A549 (cell line): Measurements from ENCODE around the gene ADD3. TPM values are rescaled to one million over a fixed set of nuclear protein-coding genes. Genes with fewer than 3 reads are reported as not detected.
"Not testable (repeated sequence)": the region's sequence is repeated elsewhere in the genome, so short reads cannot be mapped to it uniquely, and the experiment has no call there.

Experiments used
- ATAC-seq, 2 experiments: fragments of 200-7000 bp in 1 of 2; fragments of >200 bp in 1 of 2; cut with Nextera tagmentation in 1 of 2; cut with Tn5 transposase in 1 of 2; 3 replicates each; pipeline versions ENCODE4 v1.8.0 to v1.9.1; 2018 to 2020; ENCODE audit warnings: mild to moderate bottlenecking in 1 of 2, moderate library complexity in 1 of 2
- CTCF ChIA-PET: fragments of 300-600 bp; sonication (Branson Sonifier 250); formaldehyde crosslinking; extraction: SDS; loops from one replicate; lab custom pipeline; 2021; ENCODE audit warnings: antibody characterized with exemption, inconsistent platforms; lab: Yijun Ruan, JAX
- POLR2A ChIA-PET: fragments of 350-600 bp; formaldehyde crosslinking; extraction: SDS; loops from one replicate; lab custom pipeline; 2021; ENCODE audit warnings: antibody characterized with exemption, inconsistent platforms; lab: Yijun Ruan, JAX
- DNase-seq, 2 experiments: peaks; one replicate each; pipeline versions ENCODE4 v3.0.0 to v3.0.0-alpha.2; 2011 to 2016; ENCODE audit warnings: low read depth in 1 of 2, low spot score in 1 of 2
- FAIRE-seq: peaks from 2 replicates; lab custom pipeline; 2011; peaks lifted over from hg19 to GRCh38; lab: Jason Lieb, UNC
- H3K27ac ChIP-seq, 2 experiments: fragments of >200 bp; sonication (Bioruptor Twin); formaldehyde crosslinking; 3 replicates each; pipeline ENCODE4 v1.5.1; 2016 to 2017
- H3K4me1 ChIP-seq: fragments of >200 bp; sonication (Bioruptor Twin); formaldehyde crosslinking; 3 replicates; pipeline ENCODE4 v1.6.1; 2016
- H3K4me2 ChIP-seq: fragments of >200 bp; sonication (Bioruptor Twin); formaldehyde crosslinking; 3 replicates; pipeline ENCODE4 v1.6.1; 2016
- H3K4me3 ChIP-seq: fragments of >200 bp; sonication (Bioruptor Twin); formaldehyde crosslinking; 3 replicates; pipeline ENCODE4 v1.5.1; 2016
- H3K9me3 ChIP-seq: fragments of >200 bp; sonication (Bioruptor Twin); formaldehyde crosslinking; 3 replicates; pipeline ENCODE4 v1.6.1; 2016
- ATOH8 ChIP-seq: fragments of 250-450 bp; sonication (Bioruptor Pico); IDR thresholded peaks from 2 replicates; pipeline ENCODE4 v1.5.0; 2020; ENCODE audit warnings: low read depth, mild to moderate bottlenecking, moderate library complexity
- CBX2 ChIP-seq: fragments of 200-600 bp; sonication (generic); IDR thresholded peaks from 2 replicates; pipeline ENCODE4 v1.6.1; 2016; ENCODE audit warnings: low read depth, mild to moderate bottlenecking, borderline replicate concordance
- EHMT2 ChIP-seq: fragments of 200-600 bp; sonication (generic); IDR thresholded peaks from 2 replicates; pipeline ENCODE4 v1.6.1; 2016; ENCODE audit warnings: antibody characterized with exemption, low read depth, mild to moderate bottlenecking, moderate library complexity
- EP300 ChIP-seq, 2 experiments: fragments of >200 bp; sonication (Bioruptor Twin); formaldehyde crosslinking; IDR thresholded peaks; 2 replicates in 1 of 2; 3 replicates in 1 of 2; pipeline ENCODE4 v1.6.1; 2016 to 2017
- FOSL2 ChIP-seq, 2 experiments: fragments of 450-650 bp in 1 of 2; fragments of >200 bp in 1 of 2; sonication (Bioruptor Twin) in 1 of 2; formaldehyde crosslinking; IDR thresholded peaks; 2 replicates each; pipeline versions ENCODE4 v1.5.0 to v1.6.1; 2016 to 2020; ENCODE audit warnings: mild to moderate bottlenecking in 1 of 2, moderate library complexity in 1 of 2
- HDAC2 ChIP-seq: fragments of 200-600 bp; sonication (generic); IDR thresholded peaks from 2 replicates; pipeline ENCODE4 v1.6.1; 2016
- HMGXB4 ChIP-seq: fragments of 250-450 bp; sonication (Bioruptor Pico); IDR thresholded peaks from 2 replicates; pipeline ENCODE4 v1.5.0; 2021; ENCODE audit warnings: mild to moderate bottlenecking, moderate library complexity, borderline replicate concordance
- HOXB5 ChIP-seq: fragments of 250-450 bp; sonication (Bioruptor Pico); IDR thresholded peaks from 2 replicates; pipeline ENCODE4 v1.5.0; 2020; ENCODE audit warnings: mild to moderate bottlenecking, moderate library complexity
- KDM1A ChIP-seq: fragments of 200-600 bp; sonication (generic); IDR thresholded peaks from 2 replicates; pipeline ENCODE4 v1.6.1; 2016; ENCODE audit warnings: low read depth, mild to moderate bottlenecking
- KDM5A ChIP-seq: fragments of 200-600 bp; sonication (generic); IDR thresholded peaks from 2 replicates; pipeline ENCODE4 v1.6.1; 2016; ENCODE audit warnings: antibody characterized with exemption, mild to moderate bottlenecking
- MAFK ChIP-seq: fragments of 450-650 bp; IDR thresholded peaks from 2 replicates; pipeline ENCODE4 v1.6.1; 2014; ENCODE audit not compliant: partially characterized antibody
- MAZ ChIP-seq: fragments of 150-350 bp; IDR thresholded peaks from 2 replicates; pipeline ENCODE4 v1.6.1; 2014; ENCODE audit warnings: antibody characterized with exemption, low read depth, low read length, borderline replicate concordance
- PBX3 ChIP-seq: IDR thresholded peaks from 2 replicates; pipeline ENCODE4 v1.6.1; 2012
- PHF8 ChIP-seq: fragments of 200-600 bp; sonication (generic); IDR thresholded peaks from 2 replicates; pipeline ENCODE4 v1.6.1; 2016; ENCODE audit warnings: low read depth, mild to moderate bottlenecking, antibody characterized with exemption, moderate library complexity, borderline replicate concordance
- RARB ChIP-seq: fragments of 250-450 bp; sonication (Bioruptor Pico); IDR thresholded peaks from 2 replicates; pipeline ENCODE4 v1.8.0; 2021; ENCODE audit warnings: mild to moderate bottlenecking, moderate library complexity
- RFX5 ChIP-seq: fragments of 450-650 bp; IDR thresholded peaks from 2 replicates; pipeline ENCODE4 v1.7.1; 2014; ENCODE audit warnings: antibody characterized with exemption, mild to moderate bottlenecking, moderate library complexity
- RNF2 ChIP-seq: fragments of 200-600 bp; sonication (generic); IDR thresholded peaks from 2 replicates; pipeline ENCODE4 v1.6.1; 2016; ENCODE audit warnings: low read depth, mild to moderate bottlenecking, antibody characterized with exemption, moderate library complexity, borderline replicate concordance
- SREBF2 ChIP-seq: fragments of 450-650 bp; IDR thresholded peaks from 2 replicates; pipeline ENCODE4 v1.6.1; 2014; ENCODE audit warnings: mild to moderate bottlenecking, moderate library complexity
- TFCP2L1 ChIP-seq: fragments of 250-450 bp; sonication (Bioruptor Pico); IDR thresholded peaks from 2 replicates; pipeline ENCODE4 v1.5.0; 2021; ENCODE audit warnings: mild to moderate bottlenecking
- ZFP36 ChIP-seq: fragments of 450-650 bp; IDR thresholded peaks from 2 replicates; pipeline ENCODE4 v1.6.1; 2014; ENCODE audit warnings: borderline replicate concordance; ENCODE audit not compliant: partially characterized antibody
- ZSCAN20 ChIP-seq: fragments of 250-450 bp; sonication (Bioruptor Pico); IDR thresholded peaks from 2 replicates; pipeline ENCODE4 v1.8.0; 2022; ENCODE audit warnings: mild to moderate bottlenecking, moderate library complexity
- WGBS: methylation state at CpG from one replicate; pipeline ENCODE4 v1.1.6; 2017; ENCODE audit errors: missing lambda C conversion rate; 5-methylcytosine and 5-hydroxymethylcytosine counted together
- polyA plus RNA-seq, 4 experiments: library from polyadenylated mRNA; depleted of rRNA in 3 of 4; stranded (reverse); fragments of >200 nt; fragmentation: RNase III in 1 of 4; extraction: RNeasy Plus Mini Kit Qiagen cat#74134 plus additional on column Dnase treatment in 1 of 4; gene quantifications; 2 replicates in 3 of 4; 3 replicates in 1 of 4; pipeline ENCODE4 v1.2.3, GENCODE V29; 2011 to 2017

The ADD3 gene
- polyA plus RNA-seq, 2 of the 4 experiments (the other 2 are of a cell fraction) = 9.8 to 48.2 TPM

GRCh38 chr10:110045772-110046171 is 38.0 kb downstream of the ADD3 start:
- H3K9me3 ChIP-seq = peaks cover 7% of the 10 kb centered on the region; the same call in 1 of the 3 replicates
- no peak overlapping the region for H3K27ac ChIP-seq
- TF ChIP-seq PBX3 = no peak
- TF ChIP-seq ZSCAN20 (CRISPR knock-in tag) = no peak
- TF ChIP-seq EHMT2 = no peak
- TF ChIP-seq ATOH8 (CRISPR knock-in tag) = no peak
- TF ChIP-seq RFX5 = no peak
- 64% methylated on average over 2 of the region's 2 CpGs for WGBS
- DNase-seq (no peak), FAIRE-seq (no peak), ATAC-seq (no peak)
- ChIA-PET CTCF (interaction anchor here (0.6 to 1.8 kb wide), 2 partner anchors 128 to 162 kb away, joined by 3 to 5 read pairs; no protein-coding TSS in a partner anchor), POLR2A (no interaction called here)
- H3K4me1 ChIP-seq = peaks cover 27% of the 10 kb centered on the region; the same call in 2 of the 3 replicates
- no peak overlapping the region for H3K4me3 ChIP-seq
- no peak overlapping the region for H3K4me2 ChIP-seq

- 71% methylated on average over 2 of the region's 2 CpGs for WGBS
- DNase-seq, H3K9me3 ChIP-seq, H3K4me1 ChIP-seq, FAIRE-seq, H3K4me2 ChIP-seq, ATAC-seq, H3K4me3 ChIP-seq, H3K27ac ChIP-seq, CTCF ChIA-PET, POLR2A ChIA-PET: not testable (repeated sequence)
These were observed 40.4 kb downstream of the ADD3 start for GRCh38 chr10:110048145-110048544.

GRCh38 chr10:110048781-110049180 is 41.0 kb downstream of the ADD3 start:
- H3K4me1 ChIP-seq = no peaks in the 10 kb centered on the region
- no peak for DNase-seq
- ATAC-seq = no peak
- 12% methylated on average over 1 of the region's 1 CpG for WGBS
- CTCF ChIA-PET = no interaction called here
- no peak overlapping the region for H3K27ac ChIP-seq
- POLR2A ChIA-PET = no interaction called here
- peaks cover 7% of the 10 kb centered on the region; the same call in 1 of the 3 replicates for H3K9me3 ChIP-seq
- no peak overlapping the region for H3K4me2 ChIP-seq
- H3K4me3 ChIP-seq = no peak overlapping the region
- no peak for FAIRE-seq
- TF ChIP-seq FOSL2 (IDR thresholded peaks at IDR 0.05) = no peak
- no peak for TF ChIP-seq FOSL2 (CRISPR knock-in tag; IDR thresholded peaks at IDR 0.05)
- no peak for TF ChIP-seq HMGXB4
- no peak for TF ChIP-seq KDM5A
- peak; percentile 68 for TF ChIP-seq ZFP36

- H3K27ac ChIP-seq, ATAC-seq, H3K9me3 ChIP-seq, DNase-seq, FAIRE-seq, H3K4me2 ChIP-seq, POLR2A ChIA-PET, H3K4me1 ChIP-seq, H3K4me3 ChIP-seq: not testable (repeated sequence)
- 83% methylated on average over 7 of the region's 7 CpGs for WGBS
- CTCF ChIA-PET = interaction anchor here (0.7 kb wide), 1 partner anchor 8 kb away, joined by 5 read pairs; no protein-coding TSS in a partner anchor
These were observed 42.3 kb downstream of the ADD3 start for GRCh38 chr10:110049889-110050591.

- Histone ChIP-seq H3K27ac (no peak overlapping the region), H3K4me1 (no peaks in the 10 kb centered on the region), H3K9me3 (peaks cover 7% of the 10 kb centered on the region; the same call in 1 of the 3 replicates), H3K4me2 (no peak overlapping the region), H3K4me3 (no peak overlapping the region)
- ChIA-PET POLR2A (no interaction called here), CTCF (no interaction called here)
- ATAC-seq = no peak
- 81% methylated on average over 2 of the region's 2 CpGs for WGBS
- no peak for FAIRE-seq
- DNase-seq = no peak
- TF ChIP-seq ZSCAN20 (CRISPR knock-in tag) (no peak), MAFK (no peak), SREBF2 (no peak), CBX2 (no peak), RNF2 (no peak), TFCP2L1 (CRISPR knock-in tag) (no peak), HOXB5 (CRISPR knock-in tag) (no peak), KDM1A (no peak), PBX3 (no peak), HDAC2 (no peak), PHF8 (no peak), EP300 (IDR thresholded peaks at IDR 0.05) (no peak), RFX5 (no peak), RARB (CRISPR knock-in tag) (no peak), MAZ (no peak)
These were observed 43.7 kb downstream of the ADD3 start for GRCh38 chr10:110051487-110051886.
